Stimulated activated CD8-positive, alpha-beta memory T cell treated with anti-CD3 and anti-CD28 coated beads, Interleukin-4, amount 100 ng/mL, for 4 hours (primary cell): ENCODE results near the gene MRPL53.
"Not testable (repeated sequence)": the region's sequence is repeated elsewhere in the genome, so short reads cannot be mapped to it uniquely, and the experiment has no call there.

Experiments used
- DNase-seq, 2 donors: peaks; one replicate each; pipeline ENCODE4 v3.0.0-alpha.2; 2020; ENCODE audit warnings: low read depth in 2 of 2, low spot score in 1 of 2

The MRPL53 gene

DNA sequence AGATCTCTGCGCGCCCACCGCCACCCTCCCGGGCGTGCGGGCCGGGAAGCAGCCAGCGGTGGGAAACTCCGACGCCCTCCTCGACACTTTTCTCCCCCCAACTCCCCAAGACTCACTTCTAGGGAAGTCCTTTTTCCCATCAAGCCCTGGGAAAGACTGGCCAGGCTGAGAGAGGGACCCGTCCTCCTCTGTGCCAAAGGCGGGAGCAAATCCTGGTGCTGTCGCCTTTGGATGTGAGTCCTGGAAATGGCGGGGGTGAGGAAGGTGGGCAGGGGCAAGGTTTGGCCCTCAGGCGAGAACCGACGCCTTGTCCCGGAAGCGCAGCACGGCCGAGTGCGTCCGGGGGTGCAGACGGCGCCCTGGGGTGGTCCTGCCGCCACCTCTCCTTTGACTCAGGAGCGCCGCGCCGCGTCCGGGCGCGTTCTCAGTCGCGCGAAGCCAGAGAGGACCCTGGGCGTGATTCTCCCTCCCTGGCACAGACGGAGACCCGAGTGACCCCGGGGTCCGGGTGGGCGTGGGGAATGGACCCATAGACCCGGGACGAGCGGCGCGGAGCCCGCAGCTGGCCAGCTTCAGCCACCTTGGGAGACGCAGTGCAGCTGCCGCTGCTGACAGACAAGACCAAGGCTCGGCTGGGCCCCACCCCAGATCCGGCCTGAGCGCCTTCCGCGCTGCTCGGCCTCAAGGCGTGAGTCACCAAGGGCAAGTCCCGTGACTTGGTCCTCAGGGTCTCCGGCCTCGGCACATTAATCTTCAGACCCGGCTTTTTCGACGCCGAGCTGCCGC is 30.4 kb upstream of the MRPL53 start:
- peak in 1 of 2 donors; percentile 35 for DNase-seq

- DNase-seq, result no peak
These were observed 29.8 kb upstream of the MRPL53 start for GRCh38 chr2:74502147-74502719.

- DNase-seq, result no peak
These were observed 29.0 kb upstream of the MRPL53 start for GRCh38 chr2:74501335-74502071.

GRCh38 chr2:74500578-74500946 is 28.1 kb upstream of the MRPL53 start:
- no peak for DNase-seq

- DNase-seq, result no peak
These were observed 27.6 kb upstream of the MRPL53 start for GRCh38 chr2:74499940-74500577.

DNA sequence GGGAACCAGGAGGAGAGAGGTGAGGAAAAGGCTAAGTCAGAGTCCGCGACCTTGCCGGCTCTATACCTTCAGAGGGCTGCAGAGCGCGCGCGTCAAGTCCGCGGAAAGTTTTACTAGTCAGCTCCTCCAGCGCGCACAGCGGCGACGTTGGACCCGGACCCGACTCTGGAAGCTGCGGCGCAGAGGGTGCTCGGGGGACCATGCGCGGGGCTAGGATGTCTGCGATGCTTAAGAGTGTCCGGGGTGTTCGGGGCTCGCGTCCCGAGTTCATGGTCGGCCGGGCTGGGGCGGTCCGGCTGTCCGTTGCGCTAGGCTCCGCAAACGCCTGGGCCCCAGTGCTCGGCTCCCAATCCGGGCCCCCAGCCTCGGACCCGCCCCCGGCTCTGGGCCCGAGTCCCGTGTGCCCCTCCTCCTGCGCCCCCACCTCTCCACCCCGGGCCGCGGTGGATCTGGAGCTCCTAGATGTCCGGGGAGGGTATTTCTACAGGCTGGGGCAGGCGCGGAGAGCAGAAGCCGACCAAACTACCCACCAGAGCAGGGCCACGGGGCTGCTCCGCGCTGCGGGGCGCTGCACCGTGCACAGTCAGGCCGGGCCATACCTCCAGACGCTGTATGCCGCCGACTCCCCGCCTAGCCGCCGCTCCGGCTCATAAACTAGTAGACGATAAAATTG is 26.9 kb upstream of the MRPL53 start, which contains the start of gene LBX2:
Gene LBX2, minus strand, starts transcription at position 337 of the 673 bp plus-strand sequence. Its CDS starts 66 bp downstream, at position 271.
- no peak for DNase-seq

DNA sequence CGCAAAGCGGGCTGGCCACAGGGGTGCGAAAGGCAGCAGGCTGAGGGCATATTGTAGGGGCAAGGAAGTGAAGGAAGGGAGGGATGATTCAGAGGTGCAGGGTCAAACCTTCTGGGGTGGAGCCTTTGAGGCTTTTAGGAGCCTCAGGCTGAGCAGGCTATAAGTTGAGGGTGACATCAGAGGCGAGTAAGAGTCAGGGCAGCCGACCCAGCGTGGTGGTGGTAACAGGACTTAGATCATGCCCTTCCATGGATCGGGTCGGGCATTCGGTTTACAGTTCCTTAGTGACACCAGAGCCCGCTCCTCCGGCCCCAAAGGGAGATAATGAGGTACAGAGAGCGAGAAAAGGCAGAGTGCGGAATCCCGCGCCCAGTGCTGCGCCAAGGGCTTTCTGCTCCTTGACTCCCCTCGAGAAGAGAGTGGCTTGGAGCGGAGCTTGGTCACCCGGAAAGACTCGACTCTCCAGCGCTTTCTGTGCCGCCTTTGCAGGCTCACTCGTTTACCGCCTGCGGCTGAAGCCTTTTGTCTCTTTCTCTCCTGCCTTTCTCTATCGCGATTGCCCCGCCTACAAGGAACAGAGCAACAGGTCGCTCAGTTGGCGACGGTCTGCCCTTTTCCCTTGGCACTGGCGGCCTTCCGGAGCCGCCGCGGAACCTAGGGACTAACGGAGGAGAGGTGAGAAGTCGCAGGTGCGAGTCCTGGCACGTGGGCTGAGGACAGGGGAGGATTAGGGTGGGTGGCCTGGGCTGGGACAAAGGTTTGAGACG is 26.2 kb upstream of the MRPL53 start:
- DNase-seq, result no peak

DNA sequence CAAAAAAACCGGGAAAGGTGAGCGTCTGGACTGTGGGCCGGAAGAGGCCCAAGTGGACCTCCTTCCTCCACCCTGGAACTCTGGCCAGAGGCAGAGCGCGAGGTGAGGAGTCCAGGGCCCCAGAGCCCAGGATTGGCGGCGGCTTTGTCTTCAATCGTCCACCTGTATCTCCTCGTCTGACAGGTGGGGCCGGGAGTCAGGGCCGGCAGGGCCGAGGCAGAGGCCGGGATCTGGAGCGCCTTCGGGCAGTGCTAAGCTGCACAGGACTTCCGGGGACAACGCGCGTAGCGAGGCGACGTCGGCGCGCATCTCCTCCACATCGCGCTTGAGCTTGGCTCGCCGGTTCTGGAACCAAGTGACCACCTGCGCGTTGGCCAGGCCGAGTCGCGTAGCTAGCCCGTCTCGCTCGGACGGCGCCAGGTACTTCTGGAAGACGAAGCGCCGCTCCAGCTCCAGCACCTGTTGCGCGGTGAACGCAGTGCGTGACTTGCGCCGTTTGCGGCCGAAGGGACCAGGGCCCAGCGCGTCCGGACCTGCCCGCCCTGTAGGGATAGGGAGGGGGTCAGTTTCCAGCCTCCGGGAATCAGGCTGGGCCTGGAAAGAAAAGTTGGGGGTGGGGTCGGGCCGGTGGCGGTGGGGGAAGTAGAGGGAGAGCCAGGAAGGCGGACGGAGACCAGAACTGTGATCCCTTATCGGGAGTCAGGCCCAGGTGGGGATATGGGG is 25.5 kb upstream of the MRPL53 start:
- no peak for DNase-seq

- DNase-seq, result no peak
These were observed 24.7 kb upstream of the MRPL53 start for GRCh38 chr2:74496997-74497776.

- no peak for DNase-seq
These were observed 23.0 kb upstream of the MRPL53 start for GRCh38 chr2:74495440-74495839.

- DNase-seq, result no peak
These were observed 21.1 kb upstream of the MRPL53 start for GRCh38 chr2:74493546-74493945.

DNA sequence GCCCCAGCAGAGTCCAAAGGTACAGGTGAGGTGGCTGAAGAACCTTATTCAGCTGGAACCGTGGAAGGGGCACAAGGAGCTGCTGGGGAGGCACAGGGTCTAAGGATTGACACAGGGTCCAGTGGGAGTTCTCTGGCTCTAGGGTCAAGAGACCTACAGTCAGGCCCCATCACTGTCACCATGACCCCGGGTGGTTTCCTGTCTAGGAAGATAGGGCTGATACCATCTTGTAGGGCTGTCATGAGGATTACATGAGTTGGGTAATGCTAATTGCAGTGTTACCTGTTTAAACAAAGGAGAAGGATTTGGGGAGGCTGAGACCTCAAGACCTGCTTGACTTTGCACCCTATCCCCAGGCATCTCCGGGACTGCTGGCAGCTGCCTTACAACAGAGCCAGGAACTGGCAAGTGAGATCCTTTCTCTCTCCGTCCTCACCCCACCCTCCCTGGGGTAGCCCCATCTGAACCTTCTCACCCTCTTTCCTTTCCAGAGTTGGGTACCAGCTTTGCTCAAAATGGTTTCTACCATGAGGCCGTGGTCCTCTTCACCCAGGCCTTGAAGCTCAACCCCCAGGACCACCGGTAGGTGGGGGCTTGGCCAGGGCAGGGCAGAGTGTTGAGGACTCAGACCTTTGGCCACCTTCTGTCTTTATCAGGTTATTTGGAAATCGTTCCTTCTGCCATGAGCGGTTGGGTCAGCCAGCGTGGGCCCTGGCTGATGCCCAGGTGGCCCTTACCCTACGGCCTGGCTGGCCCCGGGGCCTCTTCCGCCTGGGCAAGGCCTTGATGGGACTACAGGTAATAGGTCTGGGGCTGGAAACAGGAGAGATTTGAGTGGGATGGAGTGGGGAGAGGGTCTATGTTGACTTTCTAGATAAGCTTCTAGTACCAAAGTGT is 19.4 kb upstream of the MRPL53 start:
- DNase-seq, result no peak

DNA sequence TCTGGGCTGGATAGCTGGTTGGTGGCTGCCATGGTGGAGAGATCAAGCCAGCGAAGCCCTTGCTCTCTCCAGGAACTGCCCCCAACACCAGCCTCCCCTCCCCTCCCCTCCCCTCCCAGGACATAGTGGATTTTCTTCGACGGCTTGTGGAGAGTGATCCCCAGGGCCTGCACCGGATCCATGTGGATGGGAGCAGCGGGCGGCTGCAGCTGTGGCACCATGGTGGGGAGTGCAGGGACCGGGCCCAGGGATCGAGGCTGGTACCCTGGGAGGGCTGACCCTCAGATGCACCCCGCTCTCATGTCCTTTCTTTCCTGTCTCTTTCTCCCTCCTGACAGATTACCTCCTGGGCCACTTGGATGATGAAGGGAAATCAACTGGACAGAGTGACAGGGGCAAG is 17.4 kb upstream of the MRPL53 start:
- DNase-seq, result no peak

DNA sequence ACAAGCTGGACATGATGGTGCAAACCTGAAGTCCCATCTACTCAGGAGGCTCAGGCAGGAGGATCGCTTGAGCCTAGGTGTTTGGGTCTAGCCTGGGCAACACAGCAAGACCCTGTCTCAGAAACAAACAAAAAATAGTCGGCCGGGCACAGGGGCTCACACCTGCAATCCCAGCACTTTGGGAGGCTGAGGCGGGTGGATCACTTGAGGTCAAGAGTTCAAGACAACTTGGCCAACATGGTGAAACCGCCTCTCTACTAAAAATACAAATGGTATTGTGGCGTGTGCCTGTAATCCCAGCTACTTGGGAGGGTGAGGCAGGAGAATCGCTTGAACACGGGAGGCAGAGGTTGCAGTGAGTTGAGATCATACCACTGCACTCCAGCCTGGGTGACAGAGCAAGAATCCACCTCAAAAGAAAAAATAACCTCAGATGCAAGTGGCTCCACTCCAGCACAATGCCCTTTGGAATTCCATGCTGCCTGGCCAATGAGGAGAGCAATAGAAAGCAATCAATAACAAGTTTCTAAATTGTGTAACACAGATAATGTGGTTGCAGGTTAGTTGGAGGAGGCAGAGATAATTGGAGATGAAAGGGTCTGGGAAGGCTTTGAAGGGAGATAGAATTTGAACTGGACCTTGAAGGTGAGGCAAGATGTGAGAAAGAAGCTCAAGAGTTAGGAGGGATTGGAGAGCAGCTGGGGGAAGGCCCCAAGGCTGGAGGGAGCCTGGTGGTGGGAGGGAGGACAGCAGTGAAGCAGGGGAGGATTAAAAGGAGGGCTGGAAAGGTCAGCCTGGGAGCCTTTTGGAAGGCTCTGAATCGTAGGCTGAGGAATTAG is 16.4 kb upstream of the MRPL53 start:
- DNase-seq, result no peak

DNA sequence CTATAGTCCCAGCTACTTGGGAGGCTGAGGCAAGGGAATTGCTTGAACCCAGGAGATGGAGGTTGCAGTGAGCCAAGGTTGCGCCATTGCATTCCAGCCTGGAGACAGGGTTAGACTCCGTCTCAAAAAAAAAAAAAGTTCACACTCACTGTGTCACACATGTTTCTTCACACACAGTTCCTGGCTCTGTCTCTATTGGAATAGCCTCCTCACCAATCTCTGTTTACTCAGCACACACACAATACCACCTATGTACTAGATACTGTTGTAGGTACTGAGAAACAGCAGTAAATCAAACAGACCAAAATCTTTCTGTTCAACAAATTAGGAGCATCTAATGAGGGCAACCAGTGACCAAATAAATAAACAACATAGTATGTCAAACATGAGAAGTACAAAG is 13.7 kb upstream of the MRPL53 start:
- DNase-seq, result no peak

DNA sequence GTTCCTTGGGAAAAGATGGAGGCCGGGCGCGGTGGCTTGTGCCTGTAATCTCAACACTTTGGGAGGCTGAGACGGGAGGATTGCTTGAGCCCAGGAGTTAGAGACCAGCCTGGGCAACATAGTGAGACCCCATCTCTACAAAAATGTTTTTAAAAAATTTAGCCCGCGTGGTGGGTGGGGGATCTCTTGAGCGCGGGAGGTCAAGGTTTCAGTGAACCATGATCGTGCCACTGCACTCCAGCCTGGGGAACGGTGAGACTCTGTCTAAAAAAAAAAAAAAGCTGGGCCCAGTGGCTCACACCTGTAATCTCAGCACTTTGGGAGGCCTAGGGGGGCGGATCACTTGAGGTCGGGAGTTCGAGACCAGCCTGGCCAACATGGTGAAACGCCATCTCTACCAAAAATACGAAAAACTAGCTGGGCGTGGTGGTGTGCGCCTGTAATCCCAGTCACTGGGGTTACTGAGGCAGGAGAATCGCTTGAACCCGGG is 11.2 kb upstream of the MRPL53 start:
- DNase-seq, result not testable (repeated sequence)
